22Rv1 (cell line): ENCODE measurements around the gene RAP1GAP.

ENCODE experiments used
- ZFX ChIP-seq: fragments of 450-650 bp; IDR thresholded peaks from 2 replicates; pipeline ENCODE4 v1.6.1; 2017; ENCODE audit warnings: antibody characterized with exemption, borderline replicate concordance
- TF ChIP-seq, protein P1 (sequence below): fragments of 450-650 bp; IDR thresholded peaks from 2 replicates; pipeline ENCODE4 v1.5.1; 2017; ENCODE audit warnings: mild to moderate bottlenecking

DNA sequence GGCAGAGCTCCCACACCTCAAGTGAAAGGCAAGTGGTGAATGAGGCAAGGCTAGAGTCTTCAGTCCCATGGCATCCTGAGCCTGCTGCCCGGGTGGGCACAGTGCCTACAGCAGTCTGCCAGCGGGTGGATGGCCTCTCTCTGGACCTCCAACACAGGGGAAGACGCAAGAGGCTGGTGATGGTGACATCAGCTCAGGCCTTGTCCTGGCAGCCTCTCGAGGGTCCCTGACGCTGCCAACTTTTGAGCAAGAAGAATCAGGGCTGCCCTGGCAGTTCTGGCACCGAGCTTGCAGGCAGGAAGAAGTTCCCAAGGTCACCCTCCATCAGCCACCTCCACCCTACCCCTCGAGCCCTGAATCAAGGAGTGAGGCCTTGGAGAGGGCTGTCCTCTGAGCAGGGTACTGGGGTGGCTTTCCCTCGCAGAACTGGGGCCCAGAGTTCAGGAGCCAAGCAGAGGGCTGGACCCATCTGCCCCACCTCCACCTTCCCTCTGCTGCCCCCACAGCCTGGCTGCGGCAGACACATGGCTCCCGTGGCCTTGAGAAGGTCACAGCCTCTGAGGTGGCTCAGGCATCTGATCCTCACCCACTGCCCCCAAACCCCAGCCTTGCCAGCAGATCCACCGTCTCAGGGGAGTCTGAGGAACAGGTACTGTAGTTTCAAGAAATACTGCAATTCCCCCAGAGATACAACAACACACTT, 5.8 kb downstream of the RAP1GAP start:
- TF ChIP-seq, protein P1, sequence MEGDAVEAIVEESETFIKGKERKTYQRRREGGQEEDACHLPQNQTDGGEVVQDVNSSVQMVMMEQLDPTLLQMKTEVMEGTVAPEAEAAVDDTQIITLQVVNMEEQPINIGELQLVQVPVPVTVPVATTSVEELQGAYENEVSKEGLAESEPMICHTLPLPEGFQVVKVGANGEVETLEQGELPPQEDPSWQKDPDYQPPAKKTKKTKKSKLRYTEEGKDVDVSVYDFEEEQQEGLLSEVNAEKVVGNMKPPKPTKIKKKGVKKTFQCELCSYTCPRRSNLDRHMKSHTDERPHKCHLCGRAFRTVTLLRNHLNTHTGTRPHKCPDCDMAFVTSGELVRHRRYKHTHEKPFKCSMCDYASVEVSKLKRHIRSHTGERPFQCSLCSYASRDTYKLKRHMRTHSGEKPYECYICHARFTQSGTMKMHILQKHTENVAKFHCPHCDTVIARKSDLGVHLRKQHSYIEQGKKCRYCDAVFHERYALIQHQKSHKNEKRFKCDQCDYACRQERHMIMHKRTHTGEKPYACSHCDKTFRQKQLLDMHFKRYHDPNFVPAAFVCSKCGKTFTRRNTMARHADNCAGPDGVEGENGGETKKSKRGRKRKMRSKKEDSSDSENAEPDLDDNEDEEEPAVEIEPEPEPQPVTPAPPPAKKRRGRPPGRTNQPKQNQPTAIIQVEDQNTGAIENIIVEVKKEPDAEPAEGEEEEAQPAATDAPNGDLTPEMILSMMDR: 0 out of 2 replicates have a peak, but pooled peaks have one; percentile 12
- TF ChIP-seq ZFX: no peak
